ENCODE measurements around the gene C5orf15. TPM values are rescaled to one million over a fixed set of nuclear protein-coding genes. Genes with fewer than 3 reads are reported as not detected.

C5orf15 gene
- total and polyA plus RNA-seq, 2 experiments from 2014 or later, result 37.7 to 61.4 TPM

DNA sequence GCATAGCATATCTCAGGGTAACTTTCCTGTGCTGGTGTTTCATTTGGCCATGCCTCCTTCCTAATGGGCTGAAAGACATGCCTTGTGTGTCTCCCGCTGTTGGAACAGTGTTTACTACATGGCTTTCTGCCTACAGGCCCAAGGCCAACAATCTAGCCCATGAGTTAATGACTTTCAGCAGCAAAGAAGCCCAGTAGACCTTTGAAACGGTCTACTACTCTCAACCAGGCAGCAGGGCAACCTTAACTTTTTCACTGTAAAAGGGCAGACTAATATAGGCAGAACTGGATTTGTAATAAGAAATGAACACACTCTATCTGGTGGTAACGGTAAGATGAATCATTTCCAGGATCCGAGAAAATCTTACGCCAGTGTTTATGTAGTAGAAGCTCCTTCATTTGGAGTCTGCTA is 21.0 kb downstream of the C5orf15 start:
- H3K4me1 Mint-ChIP-seq, result no peaks in the 10 kb centered on the region
- DNase-seq (ENCODE audit: low spot score), result no peak

More for the DNA sequence above, 21.0 kb downstream of the C5orf15 start:
- no peaks in the 10 kb centered on the region for H3K27me3 ChIP-seq (ENCODE audit: insufficient read depth)
- Mint-ChIP-seq H3K27me3 (ENCODE audit: insufficient read depth, low read depth, poor library complexity) (no peaks in the 10 kb centered on the region), H3K36me3 (ENCODE audit: low read depth) (no peaks in the 10 kb centered on the region), H3K27ac (no peak overlapping the region), H3K4me3 (no peak overlapping the region), H3K9me3 (no peaks in the 10 kb centered on the region)
- H2AFZ ChIP-seq, result no peak overlapping the region
- TF ChIP-seq, protein P1, sequence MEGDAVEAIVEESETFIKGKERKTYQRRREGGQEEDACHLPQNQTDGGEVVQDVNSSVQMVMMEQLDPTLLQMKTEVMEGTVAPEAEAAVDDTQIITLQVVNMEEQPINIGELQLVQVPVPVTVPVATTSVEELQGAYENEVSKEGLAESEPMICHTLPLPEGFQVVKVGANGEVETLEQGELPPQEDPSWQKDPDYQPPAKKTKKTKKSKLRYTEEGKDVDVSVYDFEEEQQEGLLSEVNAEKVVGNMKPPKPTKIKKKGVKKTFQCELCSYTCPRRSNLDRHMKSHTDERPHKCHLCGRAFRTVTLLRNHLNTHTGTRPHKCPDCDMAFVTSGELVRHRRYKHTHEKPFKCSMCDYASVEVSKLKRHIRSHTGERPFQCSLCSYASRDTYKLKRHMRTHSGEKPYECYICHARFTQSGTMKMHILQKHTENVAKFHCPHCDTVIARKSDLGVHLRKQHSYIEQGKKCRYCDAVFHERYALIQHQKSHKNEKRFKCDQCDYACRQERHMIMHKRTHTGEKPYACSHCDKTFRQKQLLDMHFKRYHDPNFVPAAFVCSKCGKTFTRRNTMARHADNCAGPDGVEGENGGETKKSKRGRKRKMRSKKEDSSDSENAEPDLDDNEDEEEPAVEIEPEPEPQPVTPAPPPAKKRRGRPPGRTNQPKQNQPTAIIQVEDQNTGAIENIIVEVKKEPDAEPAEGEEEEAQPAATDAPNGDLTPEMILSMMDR (conservative IDR thresholded peaks at IDR 0.05; ENCODE audit: low read depth in 2 of 2), result no peak
- no peak for TF ChIP-seq ZNF331 (CRISPR knock-in tag; IDR thresholded peaks at IDR 0.05; ENCODE audit: low read depth)
- TF ChIP-seq ZNF114 (CRISPR knock-in tag; IDR thresholded peaks at IDR 0.05), result no peak
- TF ChIP-seq JUNB (IDR thresholded peaks at IDR 0.05; ENCODE audit: unreplicated experiment), result no peak
- TF ChIP-seq, protein P2, sequence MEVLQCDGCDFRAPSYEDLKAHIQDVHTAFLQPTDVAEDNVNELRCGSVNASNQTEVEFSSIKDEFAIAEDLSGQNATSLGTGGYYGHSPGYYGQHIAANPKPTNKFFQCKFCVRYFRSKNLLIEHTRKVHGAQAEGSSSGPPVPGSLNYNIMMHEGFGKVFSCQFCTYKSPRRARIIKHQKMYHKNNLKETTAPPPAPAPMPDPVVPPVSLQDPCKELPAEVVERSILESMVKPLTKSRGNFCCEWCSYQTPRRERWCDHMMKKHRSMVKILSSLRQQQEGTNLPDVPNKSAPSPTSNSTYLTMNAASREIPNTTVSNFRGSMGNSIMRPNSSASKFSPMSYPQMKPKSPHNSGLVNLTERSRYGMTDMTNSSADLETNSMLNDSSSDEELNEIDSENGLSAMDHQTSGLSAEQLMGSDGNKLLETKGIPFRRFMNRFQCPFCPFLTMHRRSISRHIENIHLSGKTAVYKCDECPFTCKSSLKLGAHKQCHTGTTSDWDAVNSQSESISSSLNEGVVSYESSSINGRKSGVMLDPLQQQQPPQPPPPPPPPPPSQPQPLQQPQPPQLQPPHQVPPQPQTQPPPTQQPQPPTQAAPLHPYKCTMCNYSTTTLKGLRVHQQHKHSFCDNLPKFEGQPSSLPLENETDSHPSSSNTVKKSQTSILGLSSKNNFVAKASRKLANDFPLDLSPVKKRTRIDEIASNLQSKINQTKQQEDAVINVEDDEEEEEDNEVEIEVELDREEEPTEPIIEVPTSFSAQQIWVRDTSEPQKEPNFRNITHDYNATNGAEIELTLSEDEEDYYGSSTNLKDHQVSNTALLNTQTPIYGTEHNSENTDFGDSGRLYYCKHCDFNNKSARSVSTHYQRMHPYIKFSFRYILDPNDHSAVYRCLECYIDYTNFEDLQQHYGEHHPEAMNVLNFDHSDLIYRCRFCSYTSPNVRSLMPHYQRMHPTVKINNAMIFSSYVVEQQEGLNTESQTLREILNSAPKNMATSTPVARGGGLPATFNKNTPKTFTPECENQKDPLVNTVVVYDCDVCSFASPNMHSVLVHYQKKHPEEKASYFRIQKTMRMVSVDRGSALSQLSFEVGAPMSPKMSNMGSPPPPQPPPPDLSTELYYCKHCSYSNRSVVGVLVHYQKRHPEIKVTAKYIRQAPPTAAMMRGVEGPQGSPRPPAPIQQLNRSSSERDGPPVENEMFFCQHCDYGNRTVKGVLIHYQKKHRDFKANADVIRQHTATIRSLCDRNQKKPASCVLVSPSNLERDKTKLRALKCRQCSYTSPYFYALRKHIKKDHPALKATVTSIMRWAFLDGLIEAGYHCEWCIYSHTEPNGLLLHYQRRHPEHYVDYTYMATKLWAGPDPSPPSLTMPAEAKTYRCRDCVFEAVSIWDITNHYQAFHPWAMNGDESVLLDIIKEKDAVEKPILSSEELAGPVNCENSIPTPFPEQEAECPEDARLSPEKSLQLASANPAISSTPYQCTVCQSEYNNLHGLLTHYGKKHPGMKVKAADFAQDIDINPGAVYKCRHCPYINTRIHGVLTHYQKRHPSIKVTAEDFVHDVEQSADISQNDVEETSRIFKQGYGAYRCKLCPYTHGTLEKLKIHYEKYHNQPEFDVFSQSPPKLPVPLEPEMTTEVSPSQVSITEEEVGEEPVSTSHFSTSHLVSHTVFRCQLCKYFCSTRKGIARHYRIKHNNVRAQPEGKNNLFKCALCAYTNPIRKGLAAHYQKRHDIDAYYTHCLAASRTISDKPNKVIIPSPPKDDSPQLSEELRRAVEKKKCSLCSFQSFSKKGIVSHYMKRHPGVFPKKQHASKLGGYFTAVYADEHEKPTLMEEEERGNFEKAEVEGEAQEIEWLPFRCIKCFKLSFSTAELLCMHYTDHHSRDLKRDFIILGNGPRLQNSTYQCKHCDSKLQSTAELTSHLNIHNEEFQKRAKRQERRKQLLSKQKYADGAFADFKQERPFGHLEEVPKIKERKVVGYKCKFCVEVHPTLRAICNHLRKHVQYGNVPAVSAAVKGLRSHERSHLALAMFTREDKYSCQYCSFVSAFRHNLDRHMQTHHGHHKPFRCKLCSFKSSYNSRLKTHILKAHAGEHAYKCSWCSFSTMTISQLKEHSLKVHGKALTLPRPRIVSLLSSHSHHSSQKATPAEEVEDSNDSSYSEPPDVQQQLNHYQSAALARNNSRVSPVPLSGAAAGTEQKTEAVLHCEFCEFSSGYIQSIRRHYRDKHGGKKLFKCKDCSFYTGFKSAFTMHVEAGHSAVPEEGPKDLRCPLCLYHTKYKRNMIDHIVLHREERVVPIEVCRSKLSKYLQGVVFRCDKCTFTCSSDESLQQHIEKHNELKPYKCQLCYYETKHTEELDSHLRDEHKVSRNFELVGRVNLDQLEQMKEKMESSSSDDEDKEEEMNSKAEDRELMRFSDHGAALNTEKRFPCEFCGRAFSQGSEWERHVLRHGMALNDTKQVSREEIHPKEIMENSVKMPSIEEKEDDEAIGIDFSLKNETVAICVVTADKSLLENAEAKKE (CRISPR knock-in tag; IDR thresholded peaks at IDR 0.05), result no peak
- TF ChIP-seq, protein P3, sequence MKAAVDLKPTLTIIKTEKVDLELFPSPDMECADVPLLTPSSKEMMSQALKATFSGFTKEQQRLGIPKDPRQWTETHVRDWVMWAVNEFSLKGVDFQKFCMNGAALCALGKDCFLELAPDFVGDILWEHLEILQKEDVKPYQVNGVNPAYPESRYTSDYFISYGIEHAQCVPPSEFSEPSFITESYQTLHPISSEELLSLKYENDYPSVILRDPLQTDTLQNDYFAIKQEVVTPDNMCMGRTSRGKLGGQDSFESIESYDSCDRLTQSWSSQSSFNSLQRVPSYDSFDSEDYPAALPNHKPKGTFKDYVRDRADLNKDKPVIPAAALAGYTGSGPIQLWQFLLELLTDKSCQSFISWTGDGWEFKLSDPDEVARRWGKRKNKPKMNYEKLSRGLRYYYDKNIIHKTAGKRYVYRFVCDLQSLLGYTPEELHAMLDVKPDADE (IDR thresholded peaks at IDR 0.05), result no peak
- TF ChIP-seq POLR2AphosphoS5 (IDR thresholded peaks at IDR 0.05; ENCODE audit: low read depth), result no peak
- TF ChIP-seq NANOG (IDR thresholded peaks at IDR 0.05; ENCODE audit: borderline replicate concordance), result no peak
- no peak for TF ChIP-seq EZH2 (IDR thresholded peaks at IDR 0.05; ENCODE audit: low read depth, unreplicated experiment)
- TF ChIP-seq, protein P4, sequence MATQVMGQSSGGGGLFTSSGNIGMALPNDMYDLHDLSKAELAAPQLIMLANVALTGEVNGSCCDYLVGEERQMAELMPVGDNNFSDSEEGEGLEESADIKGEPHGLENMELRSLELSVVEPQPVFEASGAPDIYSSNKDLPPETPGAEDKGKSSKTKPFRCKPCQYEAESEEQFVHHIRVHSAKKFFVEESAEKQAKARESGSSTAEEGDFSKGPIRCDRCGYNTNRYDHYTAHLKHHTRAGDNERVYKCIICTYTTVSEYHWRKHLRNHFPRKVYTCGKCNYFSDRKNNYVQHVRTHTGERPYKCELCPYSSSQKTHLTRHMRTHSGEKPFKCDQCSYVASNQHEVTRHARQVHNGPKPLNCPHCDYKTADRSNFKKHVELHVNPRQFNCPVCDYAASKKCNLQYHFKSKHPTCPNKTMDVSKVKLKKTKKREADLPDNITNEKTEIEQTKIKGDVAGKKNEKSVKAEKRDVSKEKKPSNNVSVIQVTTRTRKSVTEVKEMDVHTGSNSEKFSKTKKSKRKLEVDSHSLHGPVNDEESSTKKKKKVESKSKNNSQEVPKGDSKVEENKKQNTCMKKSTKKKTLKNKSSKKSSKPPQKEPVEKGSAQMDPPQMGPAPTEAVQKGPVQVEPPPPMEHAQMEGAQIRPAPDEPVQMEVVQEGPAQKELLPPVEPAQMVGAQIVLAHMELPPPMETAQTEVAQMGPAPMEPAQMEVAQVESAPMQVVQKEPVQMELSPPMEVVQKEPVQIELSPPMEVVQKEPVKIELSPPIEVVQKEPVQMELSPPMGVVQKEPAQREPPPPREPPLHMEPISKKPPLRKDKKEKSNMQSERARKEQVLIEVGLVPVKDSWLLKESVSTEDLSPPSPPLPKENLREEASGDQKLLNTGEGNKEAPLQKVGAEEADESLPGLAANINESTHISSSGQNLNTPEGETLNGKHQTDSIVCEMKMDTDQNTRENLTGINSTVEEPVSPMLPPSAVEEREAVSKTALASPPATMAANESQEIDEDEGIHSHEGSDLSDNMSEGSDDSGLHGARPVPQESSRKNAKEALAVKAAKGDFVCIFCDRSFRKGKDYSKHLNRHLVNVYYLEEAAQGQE (IDR thresholded peaks at IDR 0.05; ENCODE audit: unreplicated experiment), result no peak
- TF ChIP-seq CREB1 (CRISPR knock-in tag; IDR thresholded peaks at IDR 0.05; ENCODE audit: low read depth), result no peak
- no peak for TF ChIP-seq EZH2phosphoT487 (IDR thresholded peaks at IDR 0.05; ENCODE audit: unreplicated experiment)
- no peak for TF ChIP-seq STAT1 (IDR thresholded peaks at IDR 0.05; ENCODE audit: unreplicated experiment)
- no peaks in the 10 kb centered on the region for H3K36me3 ChIP-seq (ENCODE audit: insufficient read depth)
- H3K4me1 ChIP-seq (ENCODE audit: insufficient read depth), result no peaks in the 10 kb centered on the region
- H3K79me2 ChIP-seq (replicated peaks; ENCODE audit: insufficient read depth), result no peaks in the 10 kb centered on the region
- H4K20me1 ChIP-seq (replicated peaks; ENCODE audit: insufficient read depth), result no peaks in the 10 kb centered on the region
- H3F3A ChIP-seq (replicated peaks; ENCODE audit: low read depth), result no peaks in the 10 kb centered on the region
- H3K27ac ChIP-seq (ENCODE audit: low read depth), result no peak overlapping the region
- no peaks in the 10 kb centered on the region; the same call in 1 of the 2 replicates for H3K9me2 ChIP-seq (ENCODE audit: insufficient read depth)
- no peak overlapping the region for H3K4me2 ChIP-seq
- H3K4me3 ChIP-seq, result no peak overlapping the region
- ATAC-seq, result no peak
